Retinal pigment epithelial cell (primary cell): ENCODE measurements around the gene RBKS.

Experiments used
- DNase-seq: peaks from one replicate; pipeline ENCODE4 v3.0.0-alpha.2; 2010; ENCODE audit warnings: low read depth
- H3K4me3 ChIP-seq: 2 replicates; pipeline ENCODE4 v1.5.1; 2011; ENCODE audit warnings: mild to moderate bottlenecking, low read length, control low read depth, moderate library complexity
- TF ChIP-seq, protein P1 (sequence below): conservative IDR thresholded peaks from 2 replicates; pipeline ENCODE4 v1.5.1; 2011; ENCODE audit warnings: low read depth, low read length, control low read depth, inconsistent platforms

The RBKS gene

DNA sequence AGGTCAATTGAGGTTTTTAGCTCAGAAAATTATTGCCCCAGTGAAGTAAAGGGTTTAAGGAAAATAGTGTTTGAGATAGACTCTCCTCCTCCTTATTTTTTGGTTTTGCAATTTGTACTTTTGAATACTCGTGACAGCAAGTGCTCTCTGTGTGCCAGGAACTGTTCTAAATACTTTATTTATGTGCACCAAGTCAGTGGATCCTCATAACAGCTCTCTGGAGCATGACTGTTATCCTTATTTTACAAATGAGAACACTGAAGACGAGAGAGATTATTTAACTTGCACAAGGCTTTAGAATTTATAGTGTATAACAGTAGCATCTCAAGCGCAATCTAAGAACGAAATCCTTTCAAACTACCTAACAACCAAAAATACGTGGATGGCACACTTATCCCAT lies 25.0 kb upstream of the RBKS start:
- DNase-seq = no peak

GRCh38 chr2:27914805-27915175 lies 24.6 kb upstream of the RBKS start:
- no peak for DNase-seq
- H3K4me3 ChIP-seq = no peak overlapping the region
- TF ChIP-seq, protein P1, sequence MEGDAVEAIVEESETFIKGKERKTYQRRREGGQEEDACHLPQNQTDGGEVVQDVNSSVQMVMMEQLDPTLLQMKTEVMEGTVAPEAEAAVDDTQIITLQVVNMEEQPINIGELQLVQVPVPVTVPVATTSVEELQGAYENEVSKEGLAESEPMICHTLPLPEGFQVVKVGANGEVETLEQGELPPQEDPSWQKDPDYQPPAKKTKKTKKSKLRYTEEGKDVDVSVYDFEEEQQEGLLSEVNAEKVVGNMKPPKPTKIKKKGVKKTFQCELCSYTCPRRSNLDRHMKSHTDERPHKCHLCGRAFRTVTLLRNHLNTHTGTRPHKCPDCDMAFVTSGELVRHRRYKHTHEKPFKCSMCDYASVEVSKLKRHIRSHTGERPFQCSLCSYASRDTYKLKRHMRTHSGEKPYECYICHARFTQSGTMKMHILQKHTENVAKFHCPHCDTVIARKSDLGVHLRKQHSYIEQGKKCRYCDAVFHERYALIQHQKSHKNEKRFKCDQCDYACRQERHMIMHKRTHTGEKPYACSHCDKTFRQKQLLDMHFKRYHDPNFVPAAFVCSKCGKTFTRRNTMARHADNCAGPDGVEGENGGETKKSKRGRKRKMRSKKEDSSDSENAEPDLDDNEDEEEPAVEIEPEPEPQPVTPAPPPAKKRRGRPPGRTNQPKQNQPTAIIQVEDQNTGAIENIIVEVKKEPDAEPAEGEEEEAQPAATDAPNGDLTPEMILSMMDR = no peak

More for the DNA sequence above, 25.0 kb upstream of the RBKS start:
- TF ChIP-seq, protein P1 = no peak
- no peak overlapping the region for H3K4me3 ChIP-seq

GRCh38 chr2:27914041-27914804 lies 24.0 kb upstream of the RBKS start:
- peak; percentile 58 for DNase-seq
- H3K4me3 ChIP-seq = no peak overlapping the region
- TF ChIP-seq, protein P1 = no peak

- no peak overlapping the region for H3K4me3 ChIP-seq
- TF ChIP-seq, protein P1 = no peak
- DNase-seq = no peak
Observed at GRCh38 chr2:27912512-27912911, 22.3 kb upstream of the RBKS start.

GRCh38 chr2:27911458-27912210 lies 21.4 kb upstream of the RBKS start:
- DNase-seq = no peak
- TF ChIP-seq, protein P1 = no peak
- no peak overlapping the region for H3K4me3 ChIP-seq

- DNase-seq = no peak
- no peak overlapping the region for H3K4me3 ChIP-seq
- TF ChIP-seq, protein P1 = no peak
Observed at GRCh38 chr2:27909901-27910300, 19.7 kb upstream of the RBKS start.

GRCh38 chr2:27907547-27907946 lies 17.4 kb upstream of the RBKS start:
- H3K4me3 ChIP-seq = no peak overlapping the region
- no peak for DNase-seq
- TF ChIP-seq, protein P1 = no peak
